Upper lobe of right lung (tissue), 1 donor: ENCODE results near the gene REN. TPM values are rescaled to one million over a fixed set of nuclear protein-coding genes. Genes with fewer than 3 reads are reported as not detected.
A peak's percentile ranks its signal among the peaks of the same experiment; 100 is the strongest.

Source experiments
- ATAC-seq: fragments of 200-7000 bp; cut with Tn5 transposase; one replicate; pipeline ENCODE4 v1.9.1; 2020; ENCODE audit warnings: mild to moderate bottlenecking, moderate library complexity
- DNase-seq: peaks from one replicate; pipeline ENCODE4 v3.0.0-alpha.2; 2020
- H3K27ac ChIP-seq: fragments of 200-600 bp; one replicate; pipeline ENCODE4 v1.8.0; 2022
- H3K27me3 ChIP-seq: fragments of 200-600 bp; one replicate; pipeline ENCODE4 v1.8.0; 2022; ENCODE audit warnings: mild to moderate bottlenecking
- H3K36me3 ChIP-seq: fragments of 200-600 bp; one replicate; pipeline ENCODE4 v1.8.0; 2022
- H3K4me1 ChIP-seq: fragments of 200-600 bp; one replicate; pipeline ENCODE4 v1.8.0; 2022
- H3K4me3 ChIP-seq: fragments of 200-600 bp; one replicate; pipeline ENCODE4 v1.8.0; 2022; ENCODE audit warnings: mild to moderate bottlenecking
- H3K9me3 ChIP-seq: fragments of 200-600 bp; one replicate; pipeline ENCODE4 v1.8.0; 2022
- intact Hi-C: fragments of 100-400 bp; cut with DNase I; formaldehyde crosslinking; loops from one replicate; pipeline ENCODE4 v1.11.0; 2022
- total RNA-seq: library from RNA; stranded (reverse); fragmentation: NEBNext Ultra II Directional; extraction: Animal tissue kit (Norgen Biotek cat#: 25700); gene quantifications from one replicate; pipeline ENCODE4 v1.2.1, GENCODE V29; 2021
- TF ChIP-seq, protein P1 (sequence below): fragments of 200-600 bp; IDR thresholded peaks from one replicate; pipeline ENCODE4 v1.8.0; 2022; ENCODE audit warnings: antibody characterized with exemption
- donor health status: DM: no; HTN: yes; CAD: no; lungs with severe emphysema.

The REN gene
- total RNA-seq, 1 donor from 2014 or later = 0.81 TPM

- peaks cover 12% of the 10 kb centered on the region for H3K4me1 ChIP-seq
- H3K36me3 ChIP-seq = no peaks in the 10 kb centered on the region
- ATAC-seq (peak; percentile 71), DNase-seq (peak; percentile 83)
- H3K9me3 ChIP-seq = no peaks in the 10 kb centered on the region
- no peaks in the 10 kb centered on the region for H3K27me3 ChIP-seq
- intact Hi-C loops = no loop called here
- TF ChIP-seq, protein P1, sequence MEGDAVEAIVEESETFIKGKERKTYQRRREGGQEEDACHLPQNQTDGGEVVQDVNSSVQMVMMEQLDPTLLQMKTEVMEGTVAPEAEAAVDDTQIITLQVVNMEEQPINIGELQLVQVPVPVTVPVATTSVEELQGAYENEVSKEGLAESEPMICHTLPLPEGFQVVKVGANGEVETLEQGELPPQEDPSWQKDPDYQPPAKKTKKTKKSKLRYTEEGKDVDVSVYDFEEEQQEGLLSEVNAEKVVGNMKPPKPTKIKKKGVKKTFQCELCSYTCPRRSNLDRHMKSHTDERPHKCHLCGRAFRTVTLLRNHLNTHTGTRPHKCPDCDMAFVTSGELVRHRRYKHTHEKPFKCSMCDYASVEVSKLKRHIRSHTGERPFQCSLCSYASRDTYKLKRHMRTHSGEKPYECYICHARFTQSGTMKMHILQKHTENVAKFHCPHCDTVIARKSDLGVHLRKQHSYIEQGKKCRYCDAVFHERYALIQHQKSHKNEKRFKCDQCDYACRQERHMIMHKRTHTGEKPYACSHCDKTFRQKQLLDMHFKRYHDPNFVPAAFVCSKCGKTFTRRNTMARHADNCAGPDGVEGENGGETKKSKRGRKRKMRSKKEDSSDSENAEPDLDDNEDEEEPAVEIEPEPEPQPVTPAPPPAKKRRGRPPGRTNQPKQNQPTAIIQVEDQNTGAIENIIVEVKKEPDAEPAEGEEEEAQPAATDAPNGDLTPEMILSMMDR = no peak
- peak within 1 kb of the TSS; percentile 36 for H3K27ac ChIP-seq
- H3K4me3 ChIP-seq = peak within 1 kb of the TSS; percentile 71
Observed at GRCh38 chr1:204151552-204152309, 14.4 kb downstream of the REN start, which contains the start of gene ETNK2. Gene ETNK2 (minus strand): TSS chr1:204152044. CDS start chr1:204151852, 192 bp downstream.

DNA sequence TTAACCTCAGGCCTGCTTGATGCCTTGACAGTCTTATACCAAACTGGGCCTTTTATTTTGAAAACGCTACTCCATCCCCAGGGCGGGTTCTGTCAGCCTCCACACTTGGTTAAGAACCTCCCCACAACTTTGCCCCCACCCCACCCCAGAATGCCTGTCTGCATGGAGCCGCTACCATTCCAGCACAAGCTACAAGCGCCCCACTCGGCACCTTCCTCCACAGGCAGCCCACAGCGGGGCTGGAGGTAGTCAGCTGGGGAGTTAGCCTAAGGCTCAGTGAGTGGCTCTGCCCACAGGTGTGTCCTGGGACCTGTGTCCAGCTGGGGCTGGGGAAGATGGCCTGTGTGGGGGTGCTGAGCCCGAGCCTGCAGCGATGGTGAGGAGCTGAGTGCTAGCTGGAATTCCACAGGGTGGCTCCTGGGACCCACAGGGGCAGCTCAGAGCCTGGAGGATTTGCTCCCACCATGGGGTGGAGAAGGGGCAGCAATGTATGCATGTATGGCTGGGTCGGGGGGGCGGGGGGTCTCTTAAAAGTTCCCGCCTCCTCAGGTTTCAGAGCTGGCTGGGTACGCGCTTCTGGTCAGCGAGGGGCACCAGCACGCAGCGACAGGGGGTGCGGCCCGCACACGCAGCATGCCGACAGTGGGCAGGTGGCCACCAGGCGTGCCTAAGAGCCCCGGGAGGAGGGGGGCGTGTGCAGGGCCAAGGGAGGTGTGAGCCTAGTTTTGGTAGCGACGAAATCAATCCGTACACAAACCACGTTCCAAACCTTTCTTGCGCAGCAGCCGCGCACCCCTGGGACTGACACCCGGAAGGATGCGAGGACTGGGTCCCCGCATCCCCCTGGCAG is 15.2 kb downstream of the REN start:
- H3K36me3 ChIP-seq = no peaks in the 10 kb centered on the region
- peak overlapping the region; percentile 36 for H3K27ac ChIP-seq
- intact Hi-C loops = no loop called here
- no peaks in the 10 kb centered on the region for H3K9me3 ChIP-seq
- DNase-seq = no peak
- H3K27me3 ChIP-seq = no peaks in the 10 kb centered on the region
- H3K4me3 ChIP-seq = peak overlapping the region; percentile 71
- H3K4me1 ChIP-seq = peaks cover 12% of the 10 kb centered on the region
- TF ChIP-seq, protein P1 = no peak
- peak; percentile 5 for ATAC-seq

- peaks cover 12% of the 10 kb centered on the region for H3K4me1 ChIP-seq
- intact Hi-C loops = no loop called here
- no peaks in the 10 kb centered on the region for H3K27me3 ChIP-seq
- peak; percentile 3 for ATAC-seq
- DNase-seq = no peak
- no peak overlapping the region for H3K4me3 ChIP-seq
- H3K9me3 ChIP-seq = no peaks in the 10 kb centered on the region
- H3K27ac ChIP-seq = no peak overlapping the region
- TF ChIP-seq, protein P1 = no peak
- H3K36me3 ChIP-seq = no peaks in the 10 kb centered on the region
Observed at GRCh38 chr1:204149635-204150565, 16.2 kb downstream of the REN start.

DNA sequence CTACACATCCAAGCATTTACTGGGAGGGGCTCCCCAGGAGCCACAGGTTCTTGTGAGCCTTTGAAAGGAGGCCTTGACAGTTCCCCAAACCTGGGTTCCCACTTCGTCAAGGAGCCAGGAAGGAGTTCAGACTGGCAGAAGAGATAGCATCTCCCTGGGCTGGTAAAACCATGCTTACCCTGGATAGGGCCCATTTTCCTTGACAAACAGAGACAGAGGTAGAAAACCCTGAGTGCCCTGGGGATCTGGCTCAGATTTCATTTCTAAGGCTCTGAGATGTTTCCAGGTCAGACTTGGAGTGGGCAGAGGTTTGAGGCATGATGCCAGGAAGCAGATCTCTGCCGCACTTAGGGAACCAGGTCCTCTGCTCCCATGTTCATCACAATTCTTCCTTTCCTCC is 17.0 kb downstream of the REN start:
- peaks cover 12% of the 10 kb centered on the region for H3K4me1 ChIP-seq
- ATAC-seq (no peak), DNase-seq (no peak)
- H3K27me3 ChIP-seq = no peaks in the 10 kb centered on the region
- H3K27ac ChIP-seq = no peak overlapping the region
- H3K4me3 ChIP-seq = no peak overlapping the region
- TF ChIP-seq, protein P1 = no peak
- no peaks in the 10 kb centered on the region for H3K9me3 ChIP-seq
- H3K36me3 ChIP-seq = no peaks in the 10 kb centered on the region
- intact Hi-C loops = no loop called here
